ENCODE measurements around the gene C1QTNF12.

GRCh38 chr1:1293263-1294249 is 47.0 kb upstream of the C1QTNF12 start:
- TF ChIP-seq CTCF (IDR thresholded peaks at IDR 0.05; ENCODE audit: insufficient read depth, low read length): no peak
- TF ChIP-seq GABPA (IDR thresholded peaks at IDR 0.05; ENCODE audit: low read depth): no peak
- no peak for TF ChIP-seq POLR2AphosphoS5 (IDR thresholded peaks at IDR 0.05; ENCODE audit: low read depth)
- no peak for TF ChIP-seq REST (IDR thresholded peaks at IDR 0.05; ENCODE audit: insufficient replicate concordance, low read depth)
- TF ChIP-seq SPI1 (IDR thresholded peaks at IDR 0.05; ENCODE audit: borderline replicate concordance, low read depth): no peak

Data from HL-60 (cell line).